K562 (cell line): ENCODE data around the gene CTRL. TPM values are rescaled to one million over a fixed set of nuclear protein-coding genes. Genes with fewer than 3 reads are reported as not detected.

ENCODE experiments used
- ATAC-seq: fragments of 200-7000 bp; cut with Tn5 transposase; 3 replicates; pipeline ENCODE4 v1.9.1; 2020; ENCODE audit warnings: moderate library complexity
- BruUV-seq: library from RNA; stranded (reverse); fragments of 400-500 nt; replicated peaks from 2 replicates; lab custom pipeline; 2021; lab: Mats Ljungman, UMichigan
- CTCF ChIA-PET: fragments of 300-600 bp; formaldehyde crosslinking; extraction: SDS; loops from one replicate; lab custom pipeline; 2021; ENCODE audit warnings: low intra/inter-chr PET ratio; lab: Yijun Ruan, JAX
- POLR2A ChIA-PET: fragments of 300-600, 350-650 bp; sonication (Branson Sonifier 250); formaldehyde crosslinking; extraction: SDS; loops from one replicate; lab custom pipeline; 2021; ENCODE audit warnings: antibody characterized with exemption, inconsistent platforms; lab: Yijun Ruan, JAX
- DNase-seq, 4 experiments: peaks; one replicate each; pipeline versions ENCODE4 v3.0.0 to v3.0.0-alpha.2; 2011 to 2018; ENCODE audit warnings: low spot score in 3 of 4, mixed read lengths in 3 of 4; ENCODE audit errors: extremely low read depth in 1 of 4
- FAIRE-seq: peaks from 2 replicates; lab custom pipeline; 2011; peaks lifted over from hg19 to GRCh38; lab: Jason Lieb, UNC
- H2AFZ ChIP-seq: 2 replicates; pipeline ENCODE4 v1.6.0; 2011; ENCODE audit warnings: low read depth, low read length, control low read depth, inconsistent platforms
- H3K27ac ChIP-seq: fragments of 200-600 bp; 3 replicates; pipeline ENCODE4 v1.8.0; 2011; ENCODE audit warnings: low read depth, mild to moderate bottlenecking, control low read depth, inconsistent platforms, low read length, moderate library complexity, mixed read lengths; ENCODE audit errors: extremely low read depth
- H3K27me3 ChIP-seq, 2 experiments: fragments of 300-600 bp in 1 of 2; 2 replicates in 1 of 2; 3 replicates in 1 of 2; pipeline versions ENCODE4 v1.6.0 to v1.8.0; 2011; ENCODE audit warnings: inconsistent platforms in 2 of 2, low read length in 2 of 2, mild to moderate bottlenecking in 1 of 2, mixed read lengths in 1 of 2, moderate library complexity in 1 of 2; ENCODE audit not compliant: control insufficient read depth in 2 of 2, insufficient read depth in 2 of 2
- H3K36me3 ChIP-seq: fragments of 300-600 bp; 3 replicates; pipeline ENCODE4 v1.8.0; 2011; ENCODE audit warnings: mild to moderate bottlenecking, low read length, inconsistent platforms; ENCODE audit not compliant: control insufficient read depth, insufficient read depth
- H3K4me1 ChIP-seq, 2 experiments: fragments of 200-600 bp in 1 of 2; replicated peaks in 1 of 2; 2 replicates in 1 of 2; 3 replicates in 1 of 2; pipeline versions ENCODE4 v1.5.1 to v1.8.0; 2011; ENCODE audit warnings: inconsistent platforms in 2 of 2, low read length in 2 of 2, mild to moderate bottlenecking in 1 of 2, mixed read lengths in 1 of 2, moderate library complexity in 1 of 2; ENCODE audit not compliant: control insufficient read depth in 2 of 2, insufficient read depth in 2 of 2
- H3K4me2 ChIP-seq: 2 replicates; pipeline ENCODE4 v1.6.1; 2011; ENCODE audit warnings: low read length, control low read depth, inconsistent platforms, mixed read lengths; ENCODE audit not compliant: insufficient read depth
- H3K4me3 ChIP-seq: fragments of 200-600 bp; sonication (generic), shearing (Covaris generic); 2 replicates; pipeline ENCODE4 v1.5.1; 2016; ENCODE audit warnings: control low read depth, inconsistent platforms
- H3K79me2 ChIP-seq: fragments of 200-600 bp; 3 replicates; pipeline ENCODE4 v1.8.0; 2011; ENCODE audit warnings: low read length, inconsistent platforms; ENCODE audit not compliant: control insufficient read depth, insufficient read depth
- H3K9ac ChIP-seq, 2 experiments: 2 replicates each; pipeline versions ENCODE4 v1.6.0 to v1.6.1; 2011; ENCODE audit warnings: low read depth in 2 of 2, low read length in 2 of 2, control low read depth in 1 of 2, inconsistent platforms in 1 of 2, mild to moderate bottlenecking in 1 of 2, mixed read lengths in 1 of 2; ENCODE audit not compliant: insufficient read depth in 1 of 2
- H3K9me1 ChIP-seq: one replicate; pipeline ENCODE4 v1.6.0; 2011; ENCODE audit warnings: inconsistent platforms, mild to moderate bottlenecking, low read length, moderate library complexity; ENCODE audit not compliant: control insufficient read depth, insufficient read depth
- H3K9me3 ChIP-seq: replicated peaks from 2 replicates; pipeline ENCODE4 v1.5.1; 2011; ENCODE audit warnings: low read depth, low read length, inconsistent platforms; ENCODE audit not compliant: control insufficient read depth, insufficient read depth
- H4K20me1 ChIP-seq: replicated peaks from 2 replicates; pipeline ENCODE4 v1.6.1; 2011; ENCODE audit warnings: low read length, inconsistent platforms, mixed read lengths; ENCODE audit not compliant: control insufficient read depth, insufficient read depth
- BACH1 ChIP-seq: fragments of 200-800 bp; sonication (Bioruptor generic); IDR thresholded peaks from 2 replicates; pipeline ENCODE4 v1.6.1; 2016; ENCODE audit warnings: missing genetic modification characterization, missing compliant biosample characterization
- ELK3 ChIP-seq: fragments of 450-650 bp; formaldehyde crosslinking; IDR thresholded peaks from 2 replicates; pipeline ENCODE4 v1.4.0; 2020; ENCODE audit warnings: mild to moderate bottlenecking
- HMG20A ChIP-seq: fragments of 450-650 bp; formaldehyde crosslinking; conservative IDR thresholded peaks from 2 replicates; pipeline ENCODE4 v1.4.0; 2020; ENCODE audit warnings: mild to moderate bottlenecking, mixed read lengths
- HMGN3 ChIP-seq: IDR thresholded peaks from 2 replicates; pipeline ENCODE4 v1.6.1; 2011; ENCODE audit warnings: borderline replicate concordance, low read depth, mild to moderate bottlenecking, mixed read lengths, low read length; ENCODE audit not compliant: insufficient read length; ENCODE audit errors: extremely low read depth
- NR2C1 ChIP-seq, 2 experiments: fragments of 450-650 bp; IDR thresholded peaks; 2 replicates each; pipeline ENCODE4 v1.6.1; 2017; ENCODE audit warnings: mild to moderate bottlenecking in 2 of 2, antibody characterized with exemption in 1 of 2, inconsistent platforms in 1 of 2, missing compliant biosample characterization in 1 of 2, missing genetic modification characterization in 1 of 2
- SRSF7 ChIP-seq: fragments of 200-400 bp; formaldehyde crosslinking; optimal IDR thresholded peaks from 2 replicates; pipeline ENCODE3; 2017; ENCODE audit warnings: mild to moderate bottlenecking, low read depth, low read length
- ZNF586 ChIP-seq: fragments of 450-650 bp; formaldehyde crosslinking; conservative IDR thresholded peaks from 2 replicates; pipeline ENCODE4 v1.4.0; 2020; ENCODE audit warnings: mild to moderate bottlenecking, moderate library complexity
- ZNF780A ChIP-seq: fragments of 250-450 bp; sonication (Bioruptor Pico); IDR thresholded peaks from 2 replicates; pipeline ENCODE4 v1.5.0; 2021; ENCODE audit warnings: mild to moderate bottlenecking
- WGBS: fragments of 100-300 bp; shearing (Covaris generic); methylation state at CpG from one replicate; pipeline ENCODE4 v1.1.6; 2016; ENCODE audit warnings: low coverage, mixed read lengths; ENCODE audit not compliant: insufficient coverage; ENCODE audit errors: missing lambda C conversion rate; 5-methylcytosine and 5-hydroxymethylcytosine counted together
- in situ Hi-C: fragments of 300-500 bp; cut with MboI; formaldehyde crosslinking; loops from 4 replicates; pipeline ENCODE4 v1.15.0; 2018; ENCODE audit warnings: inconsistent platforms, mixed read lengths
- intact Hi-C: fragments of 100-400 bp; cut with micrococcal nuclease; formaldehyde crosslinking; loops from 2 replicates; pipeline ENCODE4 v1.14.2; 2022
- polyA plus RNA-seq, 8 experiments: library from polyadenylated mRNA; depleted of rRNA in 4 of 8; stranded (reverse) in 5 of 8; unstranded in 3 of 8; fragments of >200 nt; fragmentation: Nextera tagmentation in 2 of 8; fragmentation: Illumina TruSeq in 1 of 8; extraction: Ambion mirVana in 2 of 8; extraction: Trizol in 1 of 8; gene quantifications; 2 replicates each; pipeline versions ENCODE4 v1.2.1 to v1.2.3, GENCODE V29; 2011 to 2014; ENCODE audit warnings: inconsistent platforms in 1 of 8, missing spikeins in 1 of 8
- total RNA-seq, 7 experiments: library from RNA; depleted of rRNA in 6 of 7; stranded (reverse); fragments of >200 nt in 6 of 7; fragmentation: Illumina TruSeq in 2 of 7; extraction: Trizol in 2 of 7; gene quantifications; 2 replicates each; pipeline versions ENCODE4 v1.2.1 to v1.2.3, GENCODE V29; 2011 to 2021; ENCODE audit warnings: low replicate concordance in 1 of 7
- TF ChIP-seq, protein P1 (sequence below): fragments of 450-650 bp; IDR thresholded peaks from 2 replicates; pipeline ENCODE4 v1.6.1; 2016; ENCODE audit warnings: borderline replicate concordance
- TF ChIP-seq, protein P2 (sequence below): fragments of 250-450 bp; sonication (Bioruptor Pico); IDR thresholded peaks from 2 replicates; pipeline ENCODE4 v1.8.0; 2022; ENCODE audit warnings: inconsistent platforms

Gene CTRL
- total and polyA plus RNA-seq, 9 of the 15 experiments (the other 6 are each of a cell fraction or from before 2014, with no cell fraction given) = 1.4 to 5.6 (median 2.5) TPM

DNA sequence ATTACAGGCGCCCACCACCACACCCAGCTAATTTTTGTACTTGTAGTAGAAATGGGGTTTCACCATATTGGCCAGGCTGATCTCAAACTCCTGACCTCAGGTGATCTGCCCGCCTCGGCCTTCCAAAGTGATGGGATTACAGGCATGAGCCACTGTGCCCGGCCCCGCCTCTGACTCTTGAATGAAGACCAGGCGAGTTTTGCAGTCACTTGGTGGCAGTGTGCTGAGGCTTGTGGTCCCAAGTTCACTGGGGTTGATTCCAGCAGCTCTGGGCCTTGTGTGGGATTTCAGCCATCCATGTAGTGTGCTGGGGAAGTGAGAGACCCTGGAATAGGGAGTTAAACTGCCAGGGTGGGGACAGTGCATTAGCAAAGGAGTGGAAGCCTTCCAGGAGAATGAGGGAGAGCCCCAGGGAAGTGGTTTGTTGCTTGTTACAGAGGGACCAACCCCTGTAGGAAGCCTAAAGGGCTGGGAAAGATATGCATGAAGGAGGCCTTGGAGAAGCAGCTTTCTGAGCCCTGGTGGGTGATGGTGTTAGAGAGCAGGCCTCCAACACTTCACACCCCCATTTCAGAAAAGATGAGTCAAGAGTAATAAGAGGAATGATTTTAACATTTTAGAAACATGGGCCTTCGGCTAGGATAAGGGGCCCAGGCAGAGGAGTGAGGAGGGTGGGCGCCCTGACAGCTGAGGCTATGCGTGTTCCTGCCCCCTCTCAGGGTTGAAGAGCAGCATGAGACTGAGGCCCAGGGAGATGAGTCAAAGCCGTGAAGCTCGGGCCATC lies 24.1 kb downstream of the CTRL start:
- H3K9me3 ChIP-seq = no peaks in the 10 kb centered on the region
- peaks cover 0 to 6% of the 10 kb centered on the region in 2 experiments; a peak in 1 of 5 replicates for H3K4me1 ChIP-seq
- in situ Hi-C loops (no loop called here), intact Hi-C loops (no loop called here)
- CTCF ChIA-PET = no interaction called here
- H3K27me3 ChIP-seq = no peaks in the 10 kb centered on the region
- no peak overlapping the region for H2AFZ ChIP-seq
- no peak for DNase-seq
- H3K27ac ChIP-seq = no peak overlapping the region
- H3K4me3 ChIP-seq = no peak overlapping the region
- peaks cover 2% of the 10 kb centered on the region; the same call in 1 of the 2 replicates for H4K20me1 ChIP-seq
- no peak overlapping the region for H3K9ac ChIP-seq
- no peaks in the 10 kb centered on the region for H3K9me1 ChIP-seq
- 70% methylated on average over 11 of the region's 11 CpGs for WGBS
- no peak overlapping the region for H3K4me2 ChIP-seq
- no peak for ATAC-seq
- no peak for TF ChIP-seq ZNF586 (CRISPR knock-in tag)
- no peak for TF ChIP-seq NR2C1 (IDR thresholded peaks at IDR 0.05)
- no peak for TF ChIP-seq NR2C1 (tag; IDR thresholded peaks at IDR 0.05)
- no peak for TF ChIP-seq SRSF7
- TF ChIP-seq HMGN3 = no peak
- no peak for TF ChIP-seq BACH1 (tag)
- TF ChIP-seq ELK3 = no peak
- TF ChIP-seq, protein P1, sequence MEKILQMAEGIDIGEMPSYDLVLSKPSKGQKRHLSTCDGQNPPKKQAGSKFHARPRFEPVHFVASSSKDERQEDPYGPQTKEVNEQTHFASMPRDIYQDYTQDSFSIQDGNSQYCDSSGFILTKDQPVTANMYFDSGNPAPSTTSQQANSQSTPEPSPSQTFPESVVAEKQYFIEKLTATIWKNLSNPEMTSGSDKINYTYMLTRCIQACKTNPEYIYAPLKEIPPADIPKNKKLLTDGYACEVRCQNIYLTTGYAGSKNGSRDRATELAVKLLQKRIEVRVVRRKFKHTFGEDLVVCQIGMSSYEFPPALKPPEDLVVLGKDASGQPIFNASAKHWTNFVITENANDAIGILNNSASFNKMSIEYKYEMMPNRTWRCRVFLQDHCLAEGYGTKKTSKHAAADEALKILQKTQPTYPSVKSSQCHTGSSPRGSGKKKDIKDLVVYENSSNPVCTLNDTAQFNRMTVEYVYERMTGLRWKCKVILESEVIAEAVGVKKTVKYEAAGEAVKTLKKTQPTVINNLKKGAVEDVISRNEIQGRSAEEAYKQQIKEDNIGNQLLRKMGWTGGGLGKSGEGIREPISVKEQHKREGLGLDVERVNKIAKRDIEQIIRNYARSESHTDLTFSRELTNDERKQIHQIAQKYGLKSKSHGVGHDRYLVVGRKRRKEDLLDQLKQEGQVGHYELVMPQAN = no peak
- TF ChIP-seq, protein P2, sequence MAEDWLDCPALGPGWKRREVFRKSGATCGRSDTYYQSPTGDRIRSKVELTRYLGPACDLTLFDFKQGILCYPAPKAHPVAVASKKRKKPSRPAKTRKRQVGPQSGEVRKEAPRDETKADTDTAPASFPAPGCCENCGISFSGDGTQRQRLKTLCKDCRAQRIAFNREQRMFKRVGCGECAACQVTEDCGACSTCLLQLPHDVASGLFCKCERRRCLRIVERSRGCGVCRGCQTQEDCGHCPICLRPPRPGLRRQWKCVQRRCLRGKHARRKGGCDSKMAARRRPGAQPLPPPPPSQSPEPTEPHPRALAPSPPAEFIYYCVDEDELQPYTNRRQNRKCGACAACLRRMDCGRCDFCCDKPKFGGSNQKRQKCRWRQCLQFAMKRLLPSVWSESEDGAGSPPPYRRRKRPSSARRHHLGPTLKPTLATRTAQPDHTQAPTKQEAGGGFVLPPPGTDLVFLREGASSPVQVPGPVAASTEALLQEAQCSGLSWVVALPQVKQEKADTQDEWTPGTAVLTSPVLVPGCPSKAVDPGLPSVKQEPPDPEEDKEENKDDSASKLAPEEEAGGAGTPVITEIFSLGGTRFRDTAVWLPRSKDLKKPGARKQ (CRISPR knock-in tag) = no peak
- no peak for TF ChIP-seq ZNF780A (CRISPR knock-in tag)
- no peak for TF ChIP-seq HMG20A (CRISPR knock-in tag)
- peaks cover 7% of the 10 kb centered on the region; the same call in 2 of the 3 replicates for H3K36me3 ChIP-seq
- no peaks in the 10 kb centered on the region for H3K79me2 ChIP-seq
- BruUV-seq = no TSS peak
- FAIRE-seq = no peak
- POLR2A ChIA-PET = interaction anchor here (0.6 to 2.7 kb wide), 3 partner anchors 10 to 17 kb away, joined by 3 to 13 read pairs (median 6); partner anchors contain the start of gene PSKH1
